CD14-positive monocyte (primary cell): ENCODE results near the gene SNAPC3. TPM values are rescaled to one million over a fixed set of nuclear protein-coding genes. Genes with fewer than 3 reads are reported as not detected.

Experiments used
- DNase-seq, 3 donors: peaks; one replicate each; pipeline ENCODE4 v3.0.0-alpha.2; 2011 to 2022
- H2AFZ ChIP-seq: 2 replicates; pipeline ENCODE4 v1.6.0; 2012; ENCODE audit warnings: mild to moderate bottlenecking, low read depth, low read length, inconsistent platforms; ENCODE audit not compliant: insufficient read depth, poor library complexity, severe bottlenecking
- H3K27ac ChIP-seq, 2 donors: 1 replicate in 1 of 2; 2 replicates in 1 of 2; pipeline ENCODE4 v1.5.1; 2012 to 2013; ENCODE audit warnings: low read length in 2 of 2, control low read depth in 1 of 2, inconsistent platforms in 1 of 2, low read depth in 1 of 2, mild to moderate bottlenecking in 1 of 2
- H3K27me3 ChIP-seq, 2 donors: one replicate each; pipeline versions ENCODE4 v1.6.0 to v1.6.1; 2011 to 2013; ENCODE audit warnings: low read length in 2 of 2; ENCODE audit not compliant: control insufficient read depth in 2 of 2, insufficient read depth in 2 of 2
- H3K36me3 ChIP-seq, 2 donors: replicated peaks in 1 of 2; 1 replicate in 1 of 2; 2 replicates in 1 of 2; pipeline versions ENCODE4 v1.5.1 to v1.6.1; 2012 to 2013; ENCODE audit warnings: low read length in 2 of 2, control low read depth in 1 of 2, inconsistent platforms in 1 of 2, mild to moderate bottlenecking in 1 of 2; ENCODE audit not compliant: insufficient read depth in 2 of 2, control insufficient read depth in 1 of 2
- H3K4me1 ChIP-seq, 2 donors: 1 replicate in 1 of 2; 2 replicates in 1 of 2; pipeline versions ENCODE4 v1.5.1 to v1.6.1; 2012 to 2013; ENCODE audit warnings: low read length in 2 of 2, control low read depth in 1 of 2, inconsistent platforms in 1 of 2, mild to moderate bottlenecking in 1 of 2, moderate library complexity in 1 of 2; ENCODE audit not compliant: insufficient read depth in 2 of 2, control insufficient read depth in 1 of 2
- H3K4me2 ChIP-seq: replicated peaks from 2 replicates; pipeline ENCODE3; 2012; ENCODE audit warnings: low read length, moderate library complexity, mild to moderate bottlenecking; ENCODE audit not compliant: poor library complexity, severe bottlenecking; ENCODE audit errors: extremely low read depth
- H3K4me3 ChIP-seq, 3 experiments: fragments of 200-600 bp in 1 of 3; sonication (generic) in 1 of 3; replicated peaks in 1 of 3; 1 replicate in 2 of 3; 2 replicates in 1 of 3; pipeline ENCODE4 v1.5.1; 2011 to 2013; ENCODE audit warnings: low read length in 3 of 3, mild to moderate bottlenecking in 3 of 3, control low read depth in 2 of 3, low read depth in 2 of 3, inconsistent platforms in 1 of 3, moderate library complexity in 1 of 3
- H3K79me2 ChIP-seq: 2 replicates; pipeline ENCODE4 v1.6.0; 2012; ENCODE audit warnings: mild to moderate bottlenecking, control low read depth, inconsistent platforms, low read length, moderate library complexity; ENCODE audit not compliant: insufficient read depth
- H3K9ac ChIP-seq: 2 replicates; pipeline ENCODE4 v1.6.0; 2017; ENCODE audit warnings: low read length, mild to moderate bottlenecking; ENCODE audit not compliant: insufficient read depth, poor library complexity, severe bottlenecking
- H3K9me3 ChIP-seq, 2 donors: replicated peaks in 1 of 2; 1 replicate in 1 of 2; 2 replicates in 1 of 2; pipeline versions ENCODE4 v1.5.1 to v1.6.1; 2012 to 2013; ENCODE audit warnings: low read length in 2 of 2, control low read depth in 1 of 2; ENCODE audit not compliant: control insufficient read depth in 1 of 2, insufficient read depth in 1 of 2
- H4K20me1 ChIP-seq: 2 replicates; pipeline ENCODE4 v1.6.0; 2012; ENCODE audit warnings: mild to moderate bottlenecking, low read length, control low read depth, moderate library complexity; ENCODE audit not compliant: insufficient read depth
- H3K27ac Mint-ChIP-seq, 7 donors: one replicate each; pipeline ENCODE4 v1.8.0; 2020; ENCODE audit warnings: mild to moderate bottlenecking in 7 of 7, mixed read lengths in 7 of 7, moderate library complexity in 6 of 7, inconsistent platforms in 2 of 7
- H3K27me3 Mint-ChIP-seq, 3 donors: one replicate each; pipeline ENCODE4 v1.8.0; 2021 to 2022; ENCODE audit warnings: low read depth in 3 of 3, mild to moderate bottlenecking in 3 of 3, mixed read lengths in 3 of 3, moderate library complexity in 3 of 3, inconsistent platforms in 1 of 3
- H3K36me3 Mint-ChIP-seq, 2 donors: one replicate each; pipeline ENCODE4 v1.8.0; 2020; ENCODE audit warnings: mixed read lengths in 2 of 2, inconsistent platforms in 1 of 2, mild to moderate bottlenecking in 1 of 2
- H3K4me1 Mint-ChIP-seq: one replicate; pipeline ENCODE4 v1.8.0; 2020; ENCODE audit warnings: mild to moderate bottlenecking, mixed read lengths
- H3K4me3 Mint-ChIP-seq, 2 donors: one replicate each; pipeline ENCODE4 v1.8.0; 2020; ENCODE audit warnings: mild to moderate bottlenecking in 2 of 2, mixed read lengths in 2 of 2, moderate library complexity in 1 of 2
- H3K9me3 Mint-ChIP-seq, 7 donors: one replicate each; pipeline ENCODE4 v1.8.0; 2020 to 2022; ENCODE audit warnings: mixed read lengths in 7 of 7, mild to moderate bottlenecking in 6 of 7, moderate library complexity in 6 of 7, inconsistent platforms in 2 of 7
- CTCF ChIP-seq: fragments of 200-600 bp; IDR thresholded peaks from one replicate; pipeline ENCODE4 v1.8.0; 2022; ENCODE audit warnings: antibody characterized with exemption, mild to moderate bottlenecking
- WGBS: methylation state at CpG from one replicate; pipeline ENCODE4 v1.1.5; 2013; ENCODE audit warnings: missing lambda C conversion rate; ENCODE audit not compliant: insufficient coverage; 5-methylcytosine and 5-hydroxymethylcytosine counted together
- intact Hi-C, 2 donors: fragments of 100-400 bp; cut with micrococcal nuclease; formaldehyde crosslinking; loops; one replicate each; pipeline versions ENCODE4 v1.15.0 to v1.15.1; 2023
- polyA plus RNA-seq, 3 donors: library from polyadenylated mRNA; depleted of rRNA in 1 of 3; unstranded in 2 of 3; stranded (reverse) in 1 of 3; fragments of 300-500 nt in 2 of 3; fragments of >200 nt in 1 of 3; fragmentation: Illumina TruSeq in 2 of 3; gene quantifications; 1 replicate in 2 of 3; 2 replicates in 1 of 3; pipeline ENCODE4 v1.2.3, GENCODE V29; 2012 to 2021

SNAPC3 gene
- polyA plus RNA-seq, 3 donors: 10.9 to 15.8 (median 14.3) TPM

- no peaks in the 10 kb centered on the region for H3K9me3 Mint-ChIP-seq
- Histone ChIP-seq H3K9me3 (no peaks in the 10 kb centered on the region), H3K27ac (no peak overlapping the region), H4K20me1 (peaks cover 3% of the 10 kb centered on the region), H3K4me1 (no peaks in the 10 kb centered on the region), H3K4me3 (no peak overlapping the region), H3K79me2 (no peaks in the 10 kb centered on the region), H3K9ac (no peak overlapping the region), H2AFZ (no peak overlapping the region), H3K36me3 (peaks cover 33 to 81% of the 10 kb centered on the region in 2 donors), H3K27me3 (no peaks in the 10 kb centered on the region), H3K4me2 (no peak overlapping the region)
- 94% methylated on average over 6 of the region's 8 CpGs for whole genome bisulfite sequencing
- no peak for DNase-seq
- H3K4me1 Mint-ChIP-seq: no peaks in the 10 kb centered on the region
- peaks cover 37 to 44% of the 10 kb centered on the region in 2 donors for H3K36me3 Mint-ChIP-seq
- intact Hi-C loops: no loop called here
- TF ChIP-seq CTCF: no peak
- no peak overlapping the region for H3K4me3 Mint-ChIP-seq
- no peaks in the 10 kb centered on the region for H3K27me3 Mint-ChIP-seq
- H3K27ac Mint-ChIP-seq: no peak overlapping the region
Measured at GRCh38 chr9:15475923-15476536, 53.4 kb downstream of the SNAPC3 start.

GRCh38 chr9:15480028-15480427 lies 57.4 kb downstream of the SNAPC3 start:
- Mint-ChIP-seq H3K4me3 (no peak overlapping the region), H3K9me3 (no peaks in the 10 kb centered on the region)
- H3K27ac ChIP-seq: no peak overlapping the region

More at GRCh38 chr9:15480028-15480427, 57.4 kb downstream of the SNAPC3 start:
- H3K27me3 ChIP-seq: no peaks in the 10 kb centered on the region
- intact Hi-C loops: loop anchor here in 1 of 2 donors (10.0 kb wide), 1 partner anchor 135 kb away; no protein-coding TSS in a partner anchor
- WGBS: no CpG with 5 or more reads among the region's 1 CpG
- no peak overlapping the region for H2AFZ ChIP-seq
- H3K27ac Mint-ChIP-seq: no peak overlapping the region
- H3K4me3 ChIP-seq: no peak overlapping the region
- TF ChIP-seq CTCF: no peak
- no peak for DNase-seq
- H3K9me3 ChIP-seq: no peaks in the 10 kb centered on the region
- H3K79me2 ChIP-seq: no peaks in the 10 kb centered on the region
- H3K4me2 ChIP-seq: no peak overlapping the region
- peaks cover 27 to 56% of the 10 kb centered on the region in 2 donors for H3K36me3 ChIP-seq
- peaks cover 33 to 48% of the 10 kb centered on the region in 2 donors for H3K36me3 Mint-ChIP-seq
- peaks cover 3% of the 10 kb centered on the region for H4K20me1 ChIP-seq
- no peaks in the 10 kb centered on the region for H3K4me1 Mint-ChIP-seq
- no peak overlapping the region for H3K9ac ChIP-seq
- no peaks in the 10 kb centered on the region for H3K4me1 ChIP-seq
- no peaks in the 10 kb centered on the region for H3K27me3 Mint-ChIP-seq
